ENCODE results near the gene TALDO1.

GRCh38 chr11:788953-789940, 42.0 kb downstream of the TALDO1 start:
- no peak for TF ChIP-seq GATA3 (IDR thresholded peaks at IDR 0.05; ENCODE audit: low read depth, low read length)
- no peak for TF ChIP-seq GATA2 (IDR thresholded peaks at IDR 0.05; ENCODE audit: low read depth, low read length)
